SH-SY5Y (cell line): ENCODE measurements around the gene AMOTL2.

ENCODE experiments used
- GATA2 ChIP-seq: IDR thresholded peaks from 2 replicates; pipeline ENCODE4 v1.6.1; 2011; ENCODE audit warnings: mild to moderate bottlenecking, low read depth, low read length
- GATA3 ChIP-seq: IDR thresholded peaks from 2 replicates; pipeline ENCODE4 v1.6.1; 2011; ENCODE audit warnings: low read depth, mild to moderate bottlenecking, low read length, moderate library complexity

DNA sequence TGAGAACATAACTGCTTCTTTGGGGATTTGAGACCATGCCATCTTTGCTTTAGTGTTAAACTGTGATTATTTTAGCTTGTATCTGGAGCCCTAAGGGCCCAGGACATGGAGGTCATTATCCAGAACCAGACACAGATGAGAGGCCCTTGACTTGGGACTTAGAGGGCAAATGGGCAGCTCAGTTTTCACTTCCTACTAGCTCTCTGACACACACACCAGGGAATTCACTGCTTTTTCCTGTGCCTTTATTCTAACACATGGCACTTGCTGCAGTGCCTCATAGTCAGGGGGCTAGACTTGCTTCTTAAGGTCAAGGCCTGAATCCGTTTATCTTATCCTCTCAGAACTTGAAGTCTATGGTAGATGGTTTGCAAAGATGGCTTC lies 33.3 kb downstream of the AMOTL2 start:
- TF ChIP-seq GATA3, result no peak
- no peak for TF ChIP-seq GATA2
